ENCODE results near the gene ADAMTS7. TPM values are rescaled to one million over a fixed set of nuclear protein-coding genes. Genes with fewer than 3 reads are reported as not detected.

Gene ADAMTS7
- total RNA-seq, 4 donors from 2014 or later, result 0.29 to 21.4 (median 7.5) TPM

- DNase-seq, result peak; percentile 56 to 73
- Histone ChIP-seq H3K27ac (no peak overlapping the region), H3K9me3 (no peaks in the 10 kb centered on the region), H3K4me1 (no peaks in the 10 kb centered on the region), H3K36me3 (no peaks in the 10 kb centered on the region), H3K4me3 (no peak overlapping the region), H3K27me3 (no peaks in the 10 kb centered on the region)
- intact Hi-C loops (cut with DNase I; ENCODE audit: low total_unique reads), result loop anchor here (5.0 kb wide), 1 partner anchor 92 kb away; no protein-coding TSS in a partner anchor
- TF ChIP-seq CTCF (IDR thresholded peaks at IDR 0.05) (peak; percentile 83 to 93 (median 90)), POLR2A (IDR thresholded peaks at IDR 0.05) (no peak)
These were observed 101.9 kb downstream of the ADAMTS7 start for GRCh38 chr15:78709263-78709882.

Small RNAs within 50 kb of the gene (small RNA-seq; reads per million reads assigned to genes)
- gene AC022748.3, result not detected

Other genes with a start within 250 kb of the ADAMTS7 start
- gene CHRNA5, start 245.9 kb downstream of the ADAMTS7 start, total RNA-seq, result 1 to 10 TPM in 3 of 4 donors, not detected in 1; 2.0 to 4.2 (median 3.8) TPM
- 1 to 10 TPM in 2 of 4 donors, not detected in 2; 1.3 TPM for gene CHRNA3, start 190.5 kb downstream of the ADAMTS7 start, total RNA-seq
- gene CHRNB4, start 170.3 kb downstream of the ADAMTS7 start, total RNA-seq, result under 1 TPM in 2 of 4 donors, not detected in 2; 0.21 to 0.69 TPM
- 100 to 1,000 TPM; 106 to 955 (median 278) TPM for gene MORF4L1, start 61.4 kb upstream of the ADAMTS7 start, total RNA-seq
- gene CTSH, start 133.6 kb upstream of the ADAMTS7 start, total RNA-seq, result 100 to 1,000 TPM in 2 of 4 donors, 10 to 100 TPM in 2; 72.9 to 280 (median 111) TPM

Data from uterus (tissue), 4 donors.